Measurements from ENCODE around the gene TRIM41. TPM values are rescaled to one million over a fixed set of nuclear protein-coding genes. Genes with fewer than 3 reads are reported as not detected.

Gene TRIM41
- total and polyA plus RNA-seq, 9 of the 15 experiments (the other 6 are each of a cell fraction or from before 2014, with no cell fraction given): 1.8 to 47.6 (median 20.9) TPM

DNA sequence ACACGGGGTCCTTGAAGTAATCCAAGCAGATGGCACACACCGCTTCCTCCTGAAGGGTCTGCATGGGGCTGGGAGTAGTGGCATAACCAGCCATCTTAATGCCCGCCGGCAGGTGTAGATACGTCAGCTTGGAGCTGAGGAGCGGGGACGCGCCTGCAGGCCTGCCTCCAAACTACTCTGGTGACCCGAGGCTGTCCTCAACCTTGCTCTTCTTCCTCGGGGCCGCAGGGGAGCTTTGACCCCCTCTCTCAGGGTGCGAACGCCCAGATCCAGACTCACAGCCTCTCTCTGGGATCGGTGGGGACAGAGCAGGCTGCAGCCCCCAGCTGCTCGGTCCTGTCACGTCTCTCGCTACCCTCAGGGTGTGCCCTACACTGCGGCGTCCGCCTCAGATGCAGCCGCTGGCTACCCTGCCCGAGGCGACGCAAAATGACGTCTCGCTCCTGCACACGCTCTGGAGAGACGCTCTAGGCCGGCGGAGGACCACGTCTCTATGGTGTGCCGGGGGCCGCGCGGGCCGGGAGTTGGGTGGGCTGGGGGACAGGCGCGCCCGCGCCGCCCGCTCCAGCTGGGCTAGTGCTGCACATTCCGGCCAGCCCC lies 37.7 kb downstream of the TRIM41 start, which contains the start of gene TRIM52 (continued):
- TF ChIP-seq RBM15 (IDR thresholded peaks at IDR 0.05; ENCODE audit: insufficient read depth, low read length) (no peak), ELF4 (CRISPR knock-in tag; IDR thresholded peaks at IDR 0.05) (no peak), ZBTB49 (CRISPR knock-in tag; IDR thresholded peaks at IDR 0.05; ENCODE audit: borderline replicate concordance) (no peak), PRDM10 (IDR thresholded peaks at IDR 0.05; ENCODE audit: partially characterized antibody) (no peak), ZNF384 (IDR thresholded peaks at IDR 0.05; ENCODE audit: low read depth, low read length) (peak; percentile 26; the same call in 1 of the 2 replicates), NR4A1 (CRISPR knock-in tag; IDR thresholded peaks at IDR 0.05) (no peak), NR4A1 (tag; IDR thresholded peaks at IDR 0.05) (no peak), THRB (CRISPR knock-in tag; conservative IDR thresholded peaks at IDR 0.05) (no peak), ZNF778 (CRISPR knock-in tag; IDR thresholded peaks at IDR 0.05) (no peak), CBFB (CRISPR knock-in tag; IDR thresholded peaks at IDR 0.05) (peak; percentile 85; the same call in 1 of the 2 replicates), RFX1 (IDR thresholded peaks at IDR 0.05) (no peak), ZNF518B (CRISPR knock-in tag; IDR thresholded peaks at IDR 0.05) (no peak), ZNF507 (tag; conservative IDR thresholded peaks at IDR 0.05) (no peak), IRF2 (CRISPR knock-in tag; IDR thresholded peaks at IDR 0.05) (no peak), ZFP36 (IDR thresholded peaks at IDR 0.05; ENCODE audit: low read depth, low read length, partially characterized antibody) (no peak), FUS (optimal IDR thresholded peaks at IDR 0.05; ENCODE audit: low read depth, low read length) (no peak), DDX20 (tag; IDR thresholded peaks at IDR 0.05; ENCODE audit: low read depth) (no peak)

All from K562 (cell line).